Activated T-cell treated with anti-CD3 and anti-CD28 coated beads, Interleukin-2, amount 50 U/mL, for 24 hours (primary cell): ENCODE data around the gene PAX6.

Source experiments
- DNase-seq: peaks from one replicate; pipeline ENCODE4 v3.0.0-alpha.2; 2020
- H3K27ac Mint-ChIP-seq: 2 replicates; pipeline ENCODE4 v1.8.0; 2020; ENCODE audit warnings: mild to moderate bottlenecking, mixed read lengths
- H3K27me3 Mint-ChIP-seq: 2 replicates; pipeline ENCODE4 v1.8.0; 2020; ENCODE audit warnings: mixed read lengths
- H3K36me3 Mint-ChIP-seq: 2 replicates; pipeline ENCODE4 v1.8.0; 2020; ENCODE audit warnings: low read depth, mixed read lengths
- H3K4me1 Mint-ChIP-seq: 2 replicates; pipeline ENCODE4 v1.8.0; 2020; ENCODE audit warnings: low read depth, mixed read lengths
- H3K4me3 Mint-ChIP-seq: 2 replicates; pipeline ENCODE4 v1.8.0; 2020; ENCODE audit warnings: mild to moderate bottlenecking, moderate library complexity, mixed read lengths
- H3K9me3 Mint-ChIP-seq: 2 replicates; pipeline ENCODE4 v1.8.0; 2020; ENCODE audit warnings: mixed read lengths

PAX6 gene

GRCh38 chr11:31810779-31811647 lies at the start of gene PAX6:
Gene PAX6, minus strand, starts transcription at chr11:31811322. Its CDS starts 4,911 bp downstream, at chr11:31806411.
- no peaks in the 10 kb centered on the region for H3K36me3 Mint-ChIP-seq
- peak; percentile 62 for DNase-seq
- H3K27me3 Mint-ChIP-seq, result peaks cover 88% of the 10 kb centered on the region
- peak within 1 kb of the TSS; percentile 61 for H3K4me3 Mint-ChIP-seq
- no peaks in the 10 kb centered on the region for H3K9me3 Mint-ChIP-seq
- peaks cover 55% of the 10 kb centered on the region for H3K4me1 Mint-ChIP-seq
- peak within 1 kb of the TSS; percentile 16 for H3K27ac Mint-ChIP-seq

DNA sequence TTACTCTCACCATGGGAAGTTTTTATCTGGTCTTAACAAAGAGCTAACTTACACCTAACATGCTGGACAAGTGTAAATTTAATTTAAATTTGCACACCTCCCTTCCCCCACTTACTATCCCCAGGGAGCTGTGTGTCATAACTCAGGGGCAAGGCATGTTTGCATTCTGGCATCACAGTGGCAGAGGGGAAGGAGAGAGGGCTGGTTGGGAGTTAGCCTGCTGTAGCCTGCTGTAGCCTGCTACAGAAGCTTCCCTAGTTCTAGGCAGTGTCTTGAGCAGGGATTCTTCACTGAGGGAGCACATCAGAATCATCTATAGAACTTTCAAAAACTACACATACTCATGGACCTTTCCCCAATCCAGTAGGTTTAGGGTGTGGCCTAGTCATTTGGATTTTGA lies 49.3 kb upstream of the PAX6 start:
- Mint-ChIP-seq H3K27me3 (peaks cover 44% of the 10 kb centered on the region), H3K4me3 (no peak overlapping the region), H3K36me3 (no peaks in the 10 kb centered on the region), H3K27ac (no peak overlapping the region), H3K9me3 (no peaks in the 10 kb centered on the region), H3K4me1 (no peaks in the 10 kb centered on the region)
- no peak for DNase-seq

GRCh38 chr11:31856248-31856647 lies 45.1 kb upstream of the PAX6 start:
- H3K9me3 Mint-ChIP-seq, result no peaks in the 10 kb centered on the region
- H3K36me3 Mint-ChIP-seq, result no peaks in the 10 kb centered on the region
- no peak overlapping the region for H3K27ac Mint-ChIP-seq
- H3K4me3 Mint-ChIP-seq, result no peak overlapping the region
- no peak for DNase-seq
- no peaks in the 10 kb centered on the region for H3K4me1 Mint-ChIP-seq
- H3K27me3 Mint-ChIP-seq, result peaks cover 48% of the 10 kb centered on the region

GRCh38 chr11:31855466-31855865 lies 44.3 kb upstream of the PAX6 start:
- H3K9me3 Mint-ChIP-seq, result no peaks in the 10 kb centered on the region
- H3K36me3 Mint-ChIP-seq, result no peaks in the 10 kb centered on the region
- no peak overlapping the region for H3K27ac Mint-ChIP-seq
- peaks cover 50% of the 10 kb centered on the region for H3K27me3 Mint-ChIP-seq
- no peaks in the 10 kb centered on the region for H3K4me1 Mint-ChIP-seq
- no peak for DNase-seq
- H3K4me3 Mint-ChIP-seq, result no peak overlapping the region

- Mint-ChIP-seq H3K27me3 (peaks cover 40% of the 10 kb centered on the region), H3K4me1 (no peaks in the 10 kb centered on the region), H3K36me3 (no peaks in the 10 kb centered on the region), H3K4me3 (no peak overlapping the region), H3K27ac (no peak overlapping the region), H3K9me3 (no peaks in the 10 kb centered on the region)
- DNase-seq, result no peak
Observed at GRCh38 chr11:31850365-31850764, 39.2 kb upstream of the PAX6 start.

DNA sequence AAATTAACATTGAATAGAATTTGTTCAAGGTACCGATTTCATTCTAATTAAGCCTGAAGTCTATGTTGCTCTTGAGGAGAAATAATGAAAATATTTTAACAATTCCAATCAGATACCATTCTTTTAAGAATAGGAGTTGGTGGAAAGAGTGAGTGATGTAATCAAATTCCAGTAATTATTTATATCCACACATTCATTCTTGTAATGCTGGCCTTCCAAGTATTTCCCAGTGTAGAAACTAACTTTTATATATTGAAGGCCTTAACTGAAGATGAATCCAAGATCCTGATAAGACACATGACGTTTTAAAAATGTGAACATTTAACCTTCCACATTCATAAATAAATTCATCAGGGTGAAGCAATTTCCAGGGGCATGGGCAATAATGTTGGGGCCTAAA lies 36.6 kb upstream of the PAX6 start:
- Mint-ChIP-seq H3K36me3 (no peaks in the 10 kb centered on the region), H3K4me3 (no peak overlapping the region), H3K27me3 (peaks cover 28% of the 10 kb centered on the region), H3K9me3 (no peaks in the 10 kb centered on the region), H3K4me1 (no peaks in the 10 kb centered on the region), H3K27ac (no peak overlapping the region)
- DNase-seq, result no peak

- Mint-ChIP-seq H3K27me3 (peaks cover 31% of the 10 kb centered on the region), H3K36me3 (no peaks in the 10 kb centered on the region)
Observed at GRCh38 chr11:31845331-31845730, 34.2 kb upstream of the PAX6 start.

DNA sequence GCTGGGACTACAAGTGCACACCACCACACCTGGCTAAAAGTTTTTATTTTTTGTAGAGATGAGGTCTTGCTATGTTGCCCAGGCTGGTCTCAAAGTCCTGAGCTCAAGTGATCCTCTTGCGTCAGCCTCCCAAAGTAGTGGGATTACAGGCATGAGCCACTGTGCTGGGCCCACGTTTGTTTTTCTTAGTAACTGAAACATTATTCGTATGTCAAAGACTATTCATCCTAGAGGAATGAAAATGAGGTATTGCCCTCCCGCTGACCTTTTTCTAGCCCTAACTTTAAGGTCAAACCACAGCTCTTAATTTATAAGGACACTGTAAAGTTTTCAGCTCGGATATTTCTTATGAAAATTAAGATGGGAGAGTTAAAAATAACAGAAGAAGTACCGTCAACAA lies 33.2 kb upstream of the PAX6 start:
- Mint-ChIP-seq H3K27ac (no peak overlapping the region), H3K36me3 (no peaks in the 10 kb centered on the region), H3K27me3 (peaks cover 34% of the 10 kb centered on the region), H3K4me1 (no peaks in the 10 kb centered on the region), H3K4me3 (no peak overlapping the region), H3K9me3 (no peaks in the 10 kb centered on the region)
- no peak for DNase-seq

More at GRCh38 chr11:31845331-31845730, 34.2 kb upstream of the PAX6 start:
- Mint-ChIP-seq H3K9me3 (no peaks in the 10 kb centered on the region), H3K27ac (no peak overlapping the region), H3K4me3 (no peak overlapping the region), H3K4me1 (no peaks in the 10 kb centered on the region)
- DNase-seq, result no peak

GRCh38 chr11:31841435-31841834 lies 30.3 kb upstream of the PAX6 start:
- H3K36me3 Mint-ChIP-seq, result no peaks in the 10 kb centered on the region
- no peak overlapping the region for H3K27ac Mint-ChIP-seq

GRCh38 chr11:31834237-31834636 lies 23.1 kb upstream of the PAX6 start:
- H3K27ac Mint-ChIP-seq, result no peak overlapping the region
- no peak overlapping the region for H3K4me3 Mint-ChIP-seq
- H3K27me3 Mint-ChIP-seq, result peaks cover 30% of the 10 kb centered on the region
- no peaks in the 10 kb centered on the region for H3K36me3 Mint-ChIP-seq
- DNase-seq, result no peak
- H3K4me1 Mint-ChIP-seq, result no peaks in the 10 kb centered on the region
- no peaks in the 10 kb centered on the region for H3K9me3 Mint-ChIP-seq

More at GRCh38 chr11:31841435-31841834, 30.3 kb upstream of the PAX6 start:
- Mint-ChIP-seq H3K27me3 (peaks cover 47% of the 10 kb centered on the region), H3K4me3 (no peak overlapping the region), H3K4me1 (no peaks in the 10 kb centered on the region), H3K9me3 (no peaks in the 10 kb centered on the region)
- DNase-seq, result no peak

DNA sequence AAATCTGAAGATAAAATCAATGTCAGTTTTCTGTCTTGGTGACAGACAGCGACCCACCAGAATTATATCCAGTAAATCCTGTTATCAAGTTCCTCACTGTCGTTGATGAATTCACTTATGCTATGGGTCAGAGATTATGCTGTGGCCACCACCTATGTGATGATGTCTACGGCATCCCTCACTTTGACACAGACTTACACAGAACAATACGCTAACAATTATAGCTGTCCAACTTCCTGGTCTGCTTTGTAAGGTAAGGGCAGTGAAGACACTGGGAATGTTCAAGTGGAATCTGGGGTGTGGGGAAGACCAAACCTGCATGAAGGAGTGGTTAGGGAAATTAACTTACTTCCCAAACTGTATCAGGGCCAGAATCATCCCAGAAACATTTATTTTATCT lies 19.3 kb upstream of the PAX6 start:
- no peak overlapping the region for H3K27ac Mint-ChIP-seq
- peaks cover 17% of the 10 kb centered on the region for H3K4me1 Mint-ChIP-seq
- H3K27me3 Mint-ChIP-seq, result peaks cover 44% of the 10 kb centered on the region

DNA sequence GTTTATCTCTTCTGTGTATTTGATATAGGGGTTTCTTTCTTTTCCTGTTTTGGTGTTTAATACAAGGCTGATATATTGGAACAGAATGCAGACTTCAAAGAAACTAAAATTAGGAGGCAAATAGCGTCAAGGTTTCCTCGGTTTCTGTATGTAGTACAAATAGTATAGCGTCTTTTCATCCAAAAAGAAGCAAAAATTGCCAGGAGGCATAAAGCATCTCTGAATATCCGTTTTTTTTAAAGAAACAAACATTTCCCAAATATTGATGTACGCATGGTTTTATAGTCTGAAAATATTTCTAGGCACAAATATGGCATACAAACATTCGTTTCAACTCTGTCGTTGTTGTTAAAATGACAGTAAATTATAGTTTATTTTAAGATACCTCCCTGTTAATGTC lies 17.1 kb upstream of the PAX6 start:
- no peak overlapping the region for H3K4me3 Mint-ChIP-seq
- no peak for DNase-seq

More for the DNA sequence above, 19.3 kb upstream of the PAX6 start:
- no peak for DNase-seq
- Mint-ChIP-seq H3K4me3 (no peak overlapping the region), H3K36me3 (no peaks in the 10 kb centered on the region), H3K9me3 (no peaks in the 10 kb centered on the region)

DNA sequence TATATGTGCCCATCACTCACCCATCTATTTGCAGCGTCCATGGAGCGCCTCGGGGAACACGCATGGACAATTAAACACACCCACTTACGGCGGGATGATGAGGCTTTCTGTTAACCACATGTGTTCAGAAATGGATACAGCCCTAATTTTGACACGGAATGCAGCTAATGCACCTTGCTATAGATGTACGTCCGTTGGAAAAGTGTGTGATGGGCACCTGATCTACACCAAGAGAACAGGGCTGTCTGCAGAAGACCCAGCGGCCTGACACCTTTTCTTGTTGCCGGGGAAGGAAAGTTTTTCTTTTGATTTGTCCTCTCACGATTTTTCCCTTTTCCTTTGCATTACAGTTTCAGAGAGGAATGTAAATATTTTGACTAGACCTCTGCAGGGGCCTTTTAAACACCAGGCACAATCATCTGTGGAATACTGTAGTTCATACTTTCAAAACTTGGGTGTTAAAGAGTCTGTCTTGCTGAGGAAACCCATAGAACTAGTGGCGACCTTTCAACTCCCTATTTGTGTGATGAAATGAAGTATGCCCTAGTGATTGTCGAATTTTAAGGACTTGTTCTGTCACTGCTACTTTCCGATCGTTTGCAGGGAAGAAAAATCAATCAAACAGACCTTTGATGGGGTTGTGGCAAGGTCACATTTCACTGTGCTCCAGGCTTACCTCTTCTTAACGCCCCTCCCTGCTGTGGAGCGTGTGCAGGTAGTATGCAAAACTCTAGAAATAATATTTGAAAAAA lies 16.5 kb upstream of the PAX6 start:
- Mint-ChIP-seq H3K27me3 (peaks cover 72% of the 10 kb centered on the region), H3K4me3 (peak overlapping the region; percentile 23), H3K9me3 (no peaks in the 10 kb centered on the region), H3K4me1 (peaks cover 20% of the 10 kb centered on the region), H3K36me3 (no peaks in the 10 kb centered on the region), H3K27ac (no peak overlapping the region)
- no peak for DNase-seq

More for the DNA sequence above, 17.1 kb upstream of the PAX6 start:
- Mint-ChIP-seq H3K27me3 (peaks cover 66% of the 10 kb centered on the region), H3K9me3 (no peaks in the 10 kb centered on the region), H3K36me3 (no peaks in the 10 kb centered on the region), H3K27ac (no peak overlapping the region), H3K4me1 (peaks cover 20% of the 10 kb centered on the region)

GRCh38 chr11:31826536-31827438 lies 15.7 kb upstream of the PAX6 start:
- Mint-ChIP-seq H3K4me1 (peaks cover 20% of the 10 kb centered on the region), H3K36me3 (no peaks in the 10 kb centered on the region), H3K27ac (no peak overlapping the region), H3K9me3 (no peaks in the 10 kb centered on the region), H3K4me3 (peak overlapping the region; percentile 23), H3K27me3 (peaks cover 80% of the 10 kb centered on the region)
- DNase-seq, result no peak
